ENCODE results near the gene HOOK2. TPM values are rescaled to one million over a fixed set of nuclear protein-coding genes. Genes with fewer than 3 reads are reported as not detected.

The HOOK2 gene
- total and polyA plus RNA-seq, 2 experiments from 2014 or later = 56.9 to 86.4 TPM

GRCh38 chr19:12778905-12779161, 3.5 kb upstream of the HOOK2 start (continued):
- no peak for TF ChIP-seq ZNF462 (CRISPR knock-in tag; IDR thresholded peaks at IDR 0.05)
- TF ChIP-seq JUNB (IDR thresholded peaks at IDR 0.05; ENCODE audit: unreplicated experiment) = no peak
- no peak for TF ChIP-seq STAT1 (IDR thresholded peaks at IDR 0.05; ENCODE audit: unreplicated experiment)

GRCh38 chr19:12778017-12778904, 2.9 kb upstream of the HOOK2 start:
- H3K27me3 ChIP-seq (ENCODE audit: insufficient read depth) = no peaks in the 10 kb centered on the region
- H2AFZ ChIP-seq = peak overlapping the region; percentile 96
- peaks cover 16% of the 10 kb centered on the region for H3K27me3 Mint-ChIP-seq (ENCODE audit: insufficient read depth, low read depth, poor library complexity)
- H3K9me3 Mint-ChIP-seq = no peaks in the 10 kb centered on the region; the same call in 2 of the 3 replicates
- H3K4me3 Mint-ChIP-seq = peak overlapping the region; percentile 84
- ATAC-seq = peak; percentile 21
- H3K36me3 ChIP-seq (ENCODE audit: insufficient read depth) = 0 out of 2 replicates have a peak, but pooled peaks cover 7% of the 10 kb centered on the region
- no peaks in the 10 kb centered on the region for H3K9me2 ChIP-seq (ENCODE audit: insufficient read depth)
- peak overlapping the region; percentile 30; the same call in 1 of the 2 replicates for H3K27ac Mint-ChIP-seq
- no peaks in the 10 kb centered on the region; the same call in 1 of the 2 replicates for H4K20me1 ChIP-seq (replicated peaks; ENCODE audit: insufficient read depth)
- peak overlapping the region; percentile 79 for H3K27ac ChIP-seq (ENCODE audit: low read depth)
- peaks cover 29% of the 10 kb centered on the region for H3K4me1 Mint-ChIP-seq
- peaks cover 38% of the 10 kb centered on the region for H3F3A ChIP-seq (replicated peaks; ENCODE audit: low read depth)
- H3K4me1 ChIP-seq (ENCODE audit: insufficient read depth) = peaks cover 18% of the 10 kb centered on the region
- TF ChIP-seq STAT1 (IDR thresholded peaks at IDR 0.05; ENCODE audit: unreplicated experiment) = no peak
- peak; percentile 47 for TF ChIP-seq POLR2AphosphoS5 (IDR thresholded peaks at IDR 0.05; ENCODE audit: low read depth)
- no peak for TF ChIP-seq ZNF331 (CRISPR knock-in tag; IDR thresholded peaks at IDR 0.05; ENCODE audit: low read depth)
- H3K36me3 Mint-ChIP-seq (ENCODE audit: low read depth) = peaks cover 14% of the 10 kb centered on the region
- peak overlapping the region; percentile 83 for H3K4me3 ChIP-seq
- H3K79me2 ChIP-seq (replicated peaks; ENCODE audit: insufficient read depth) = peaks cover 6% of the 10 kb centered on the region; the same call in 1 of the 2 replicates
- peak overlapping the region; percentile 98 for H3K4me2 ChIP-seq
- DNase-seq (ENCODE audit: low spot score) = peak; percentile 68
